GM18507 (cell line): ENCODE data around the gene HHEX.
"Not testable (repeated sequence)": the region's sequence is repeated elsewhere in the genome, so short reads cannot be mapped to it uniquely, and the experiment has no call there.

Experiments used
- DNase-seq: peaks from one replicate; pipeline ENCODE4 v3.0.0; 2011; ENCODE audit warnings: low read depth; ENCODE audit not compliant: insufficient read length; ENCODE audit errors: extremely low spot score
- FAIRE-seq: peaks from 2 replicates; lab custom pipeline; 2011; peaks lifted over from hg19 to GRCh38; lab: Jason Lieb, UNC

Gene HHEX

GRCh38 chr10:92727141-92727540 lies 37.4 kb downstream of the HHEX start:
- no peak for FAIRE-seq
- DNase-seq = no peak

- FAIRE-seq (no peak), DNase-seq (no peak)
Measured at GRCh38 chr10:92727550-92727949, 37.8 kb downstream of the HHEX start.

- FAIRE-seq (peak; percentile 94), DNase-seq (peak; percentile 30)
Measured at GRCh38 chr10:92729886-92730285, 40.1 kb downstream of the HHEX start.

- no peak for DNase-seq
- FAIRE-seq = no peak
Measured at GRCh38 chr10:92732958-92733357, 43.2 kb downstream of the HHEX start.

- no peak for FAIRE-seq
- DNase-seq = no peak
Measured at GRCh38 chr10:92734301-92734700, 44.5 kb downstream of the HHEX start.

GRCh38 chr10:92735938-92736337 lies 46.2 kb downstream of the HHEX start:
- no peak for DNase-seq
- FAIRE-seq = no peak

- DNase-seq (no peak), FAIRE-seq (no peak)
Measured at GRCh38 chr10:92737484-92737883, 47.7 kb downstream of the HHEX start.

GRCh38 chr10:92740762-92741161 lies 51.0 kb downstream of the HHEX start:
- no peak for DNase-seq
- FAIRE-seq = no peak

- not testable (repeated sequence) for FAIRE-seq, DNase-seq
Measured at GRCh38 chr10:92741741-92742140, 52.0 kb downstream of the HHEX start.

- DNase-seq = peak; percentile 67
- FAIRE-seq = peak; percentile 98
Measured at GRCh38 chr10:92742331-92743228, 52.8 kb downstream of the HHEX start.
